Osteoblast (primary cell): ENCODE results near the gene LRRC4C. TPM values are rescaled to one million over a fixed set of nuclear protein-coding genes. Genes with fewer than 3 reads are reported as not detected.

Experiments
- DNase-seq: peaks from one replicate; pipeline ENCODE4 v3.0.0; 2011; ENCODE audit warnings: low spot score, mixed read lengths; ENCODE audit not compliant: insufficient read length; ENCODE audit errors: missing footprints
- H2AFZ ChIP-seq: 2 replicates; pipeline ENCODE4 v1.6.0; 2011; ENCODE audit warnings: mild to moderate bottlenecking, low read length
- H3K27ac ChIP-seq: 2 replicates; pipeline ENCODE4 v1.5.1; 2011; ENCODE audit warnings: mild to moderate bottlenecking, low read depth, low read length, moderate library complexity
- H3K27me3 ChIP-seq: 2 replicates; pipeline ENCODE4 v1.6.0; 2012; ENCODE audit warnings: mild to moderate bottlenecking, control low read depth, inconsistent platforms, low read length, moderate library complexity; ENCODE audit not compliant: insufficient read depth
- H3K36me3 ChIP-seq: 2 replicates; pipeline ENCODE4 v1.5.1; 2011; ENCODE audit warnings: mild to moderate bottlenecking, low read length, control low read depth, moderate library complexity; ENCODE audit not compliant: insufficient read depth
- H3K4me1 ChIP-seq: 2 replicates; pipeline ENCODE4 v1.5.1; 2011; ENCODE audit warnings: mild to moderate bottlenecking, low read length, control low read depth, moderate library complexity; ENCODE audit not compliant: insufficient read depth
- H3K4me2 ChIP-seq: 2 replicates; pipeline ENCODE4 v1.6.0; 2011; ENCODE audit warnings: mild to moderate bottlenecking, low read length; ENCODE audit not compliant: insufficient read depth
- H3K4me3 ChIP-seq: fragments of 200-600 bp; sonication (generic); 3 replicates; pipeline ENCODE4 v1.5.1; 2012; ENCODE audit warnings: mild to moderate bottlenecking, low read length, inconsistent platforms; ENCODE audit not compliant: insufficient read depth
- H3K79me2 ChIP-seq: 2 replicates; pipeline ENCODE4 v1.6.0; 2012; ENCODE audit warnings: mild to moderate bottlenecking, low read length, control low read depth, inconsistent platforms; ENCODE audit not compliant: insufficient read depth
- H3K9me3 ChIP-seq: 2 replicates; pipeline ENCODE4 v1.5.1; 2011; ENCODE audit warnings: low read depth, low read length, control low read depth
- H4K20me1 ChIP-seq: 2 replicates; pipeline ENCODE4 v1.6.0; 2012; ENCODE audit warnings: mild to moderate bottlenecking, low read length, control low read depth; ENCODE audit not compliant: insufficient read depth
- total RNA-seq: library from RNA; depleted of rRNA; stranded (reverse); fragments of >200 nt; gene quantifications from 2 replicates; pipeline ENCODE4 v1.2.3, GENCODE V29; 2012
- TF ChIP-seq, protein P1 (sequence below): IDR thresholded peaks from 2 replicates; pipeline ENCODE4 v1.5.1; 2011; ENCODE audit warnings: mild to moderate bottlenecking, low read depth, low read length, moderate library complexity; ENCODE audit errors: extremely low read depth

LRRC4C gene
- total RNA-seq, 1 donor = 2.2 TPM

DNA sequence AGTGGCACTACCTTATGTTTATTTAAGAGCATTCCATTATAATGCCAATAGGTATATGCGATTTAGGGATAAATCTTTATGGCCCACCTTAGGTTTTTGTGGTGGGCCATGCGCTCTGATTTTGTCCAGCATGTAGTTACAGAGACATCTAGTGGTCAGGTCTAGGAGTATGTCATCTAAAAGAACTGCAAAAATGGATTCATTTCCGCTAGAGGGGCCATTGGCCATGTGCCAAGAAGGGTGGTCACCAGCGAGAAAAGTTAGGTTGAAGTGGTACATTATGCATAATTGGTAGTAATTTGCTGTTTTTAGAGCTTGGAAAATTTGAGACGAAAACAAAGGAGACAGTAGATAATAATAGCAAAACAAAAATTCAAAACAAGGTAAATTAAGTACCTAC, 27.7 kb downstream of the LRRC4C start:
- DNase-seq = no peak
- Histone ChIP-seq H3K4me1 (no peaks in the 10 kb centered on the region), H2AFZ (no peak overlapping the region), H3K27me3 (no peaks in the 10 kb centered on the region), H3K36me3 (no peaks in the 10 kb centered on the region), H3K9me3 (no peaks in the 10 kb centered on the region), H3K4me2 (no peak overlapping the region), H3K79me2 (no peaks in the 10 kb centered on the region), H3K4me3 (no peak overlapping the region), H4K20me1 (no peaks in the 10 kb centered on the region), H3K27ac (no peak overlapping the region)
- TF ChIP-seq, protein P1, sequence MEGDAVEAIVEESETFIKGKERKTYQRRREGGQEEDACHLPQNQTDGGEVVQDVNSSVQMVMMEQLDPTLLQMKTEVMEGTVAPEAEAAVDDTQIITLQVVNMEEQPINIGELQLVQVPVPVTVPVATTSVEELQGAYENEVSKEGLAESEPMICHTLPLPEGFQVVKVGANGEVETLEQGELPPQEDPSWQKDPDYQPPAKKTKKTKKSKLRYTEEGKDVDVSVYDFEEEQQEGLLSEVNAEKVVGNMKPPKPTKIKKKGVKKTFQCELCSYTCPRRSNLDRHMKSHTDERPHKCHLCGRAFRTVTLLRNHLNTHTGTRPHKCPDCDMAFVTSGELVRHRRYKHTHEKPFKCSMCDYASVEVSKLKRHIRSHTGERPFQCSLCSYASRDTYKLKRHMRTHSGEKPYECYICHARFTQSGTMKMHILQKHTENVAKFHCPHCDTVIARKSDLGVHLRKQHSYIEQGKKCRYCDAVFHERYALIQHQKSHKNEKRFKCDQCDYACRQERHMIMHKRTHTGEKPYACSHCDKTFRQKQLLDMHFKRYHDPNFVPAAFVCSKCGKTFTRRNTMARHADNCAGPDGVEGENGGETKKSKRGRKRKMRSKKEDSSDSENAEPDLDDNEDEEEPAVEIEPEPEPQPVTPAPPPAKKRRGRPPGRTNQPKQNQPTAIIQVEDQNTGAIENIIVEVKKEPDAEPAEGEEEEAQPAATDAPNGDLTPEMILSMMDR = no peak

DNA sequence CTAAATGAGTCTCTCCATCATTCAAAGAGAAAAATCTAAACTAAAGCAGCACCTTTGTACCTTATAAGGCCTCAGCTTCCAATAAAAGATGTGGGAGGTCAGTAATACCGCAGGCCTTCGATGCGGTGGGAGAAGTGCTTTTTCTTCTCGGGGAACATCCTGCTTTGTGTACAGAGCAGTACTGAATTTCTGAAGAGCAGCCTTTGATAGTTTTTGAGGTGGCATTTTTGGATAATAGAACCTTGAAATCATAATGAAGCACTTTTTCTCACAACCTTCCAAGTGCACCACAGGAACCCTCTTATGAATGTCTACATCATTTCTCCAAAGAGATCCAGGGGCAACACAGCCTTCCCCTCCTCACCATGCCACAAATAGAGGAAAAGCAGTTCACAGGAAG, 39.6 kb downstream of the LRRC4C start:
- H2AFZ ChIP-seq = no peak overlapping the region
- no peaks in the 10 kb centered on the region for H3K27me3 ChIP-seq
- no peak overlapping the region for H3K4me3 ChIP-seq
- no peaks in the 10 kb centered on the region for H3K9me3 ChIP-seq
- TF ChIP-seq, protein P1 = no peak
- H3K27ac ChIP-seq = no peak overlapping the region
- no peak overlapping the region for H3K4me2 ChIP-seq
- no peaks in the 10 kb centered on the region for H3K79me2 ChIP-seq
- no peaks in the 10 kb centered on the region for H3K4me1 ChIP-seq
- no peaks in the 10 kb centered on the region for H3K36me3 ChIP-seq
- no peaks in the 10 kb centered on the region for H4K20me1 ChIP-seq
- no peak for DNase-seq

DNA sequence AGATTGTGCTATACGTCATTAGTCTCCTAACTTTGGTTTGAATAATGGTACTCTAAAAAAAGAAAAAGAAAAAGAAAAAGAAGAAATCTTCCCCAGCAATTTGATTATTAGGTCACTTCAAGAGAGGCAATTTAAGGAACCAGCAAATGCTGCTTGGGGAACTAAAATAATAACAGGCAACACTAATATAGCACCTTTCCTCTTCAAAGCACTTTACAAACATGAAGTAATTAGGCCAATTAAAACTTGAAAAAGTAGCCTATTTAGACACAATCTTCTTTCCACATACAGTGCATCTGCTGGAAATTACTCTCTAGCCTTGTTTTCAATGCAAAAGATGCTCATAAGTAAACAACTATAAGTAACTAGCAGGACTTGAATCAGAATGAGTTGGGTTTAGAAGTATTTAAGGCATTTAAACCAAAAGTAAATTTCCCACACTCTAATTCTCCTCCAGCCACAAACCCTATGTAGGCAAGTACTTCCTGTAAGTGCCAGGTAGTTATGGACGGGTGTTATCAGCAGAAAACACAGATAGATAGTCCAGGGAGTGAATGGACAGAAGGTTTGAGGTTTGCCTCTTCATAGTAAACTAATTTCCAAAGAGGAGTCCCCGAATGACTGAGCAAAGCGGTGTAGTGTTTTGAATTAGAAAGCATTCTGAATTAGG, 44.5 kb downstream of the LRRC4C start:
- H3K4me1 ChIP-seq = no peaks in the 10 kb centered on the region
- H3K36me3 ChIP-seq = no peaks in the 10 kb centered on the region
- no peaks in the 10 kb centered on the region for H3K27me3 ChIP-seq
- no peak overlapping the region for H3K4me3 ChIP-seq
- H3K4me2 ChIP-seq = no peak overlapping the region
- no peaks in the 10 kb centered on the region for H3K9me3 ChIP-seq
- H3K79me2 ChIP-seq = no peaks in the 10 kb centered on the region
- no peaks in the 10 kb centered on the region for H4K20me1 ChIP-seq
- TF ChIP-seq, protein P1 = no peak
- H2AFZ ChIP-seq = no peak overlapping the region
- DNase-seq = no peak
- H3K27ac ChIP-seq = no peak overlapping the region

DNA sequence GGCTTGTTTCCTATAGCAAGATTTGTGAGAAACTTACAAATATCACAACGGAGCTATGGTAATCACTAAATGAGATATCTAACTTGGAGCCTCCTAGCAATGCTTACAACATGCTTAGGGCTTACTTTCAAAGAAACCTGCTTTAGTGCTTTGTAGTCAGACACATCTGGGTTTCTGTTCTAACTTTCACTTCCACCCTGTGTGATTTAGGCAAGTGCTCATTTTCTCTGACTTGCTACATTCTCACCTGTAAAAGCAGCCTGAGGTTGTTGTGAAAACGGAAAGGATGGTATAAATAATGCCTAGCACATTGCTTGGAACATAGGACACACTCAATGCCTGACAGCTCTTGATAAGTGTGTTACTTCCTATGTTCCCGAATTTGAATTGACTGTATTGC, 45.6 kb downstream of the LRRC4C start:
- DNase-seq = no peak
- no peaks in the 10 kb centered on the region for H3K27me3 ChIP-seq
- H3K4me2 ChIP-seq = no peak overlapping the region
- no peak overlapping the region for H3K27ac ChIP-seq
- no peaks in the 10 kb centered on the region for H3K36me3 ChIP-seq
- no peak overlapping the region for H3K4me3 ChIP-seq
- H3K4me1 ChIP-seq = no peaks in the 10 kb centered on the region
- TF ChIP-seq, protein P1 = no peak
- no peaks in the 10 kb centered on the region for H3K79me2 ChIP-seq
- no peaks in the 10 kb centered on the region for H4K20me1 ChIP-seq
- peaks cover under 1% of the 10 kb centered on the region for H3K9me3 ChIP-seq
- no peak overlapping the region for H2AFZ ChIP-seq
